Non-pigmented ciliary epithelial cell (primary cell): ENCODE results near the gene HOXB7.

ENCODE experiments used
- DNase-seq: peaks from one replicate; pipeline ENCODE4 v3.0.0-alpha.2; 2010; ENCODE audit warnings: low read depth

The HOXB7 gene

DNA sequence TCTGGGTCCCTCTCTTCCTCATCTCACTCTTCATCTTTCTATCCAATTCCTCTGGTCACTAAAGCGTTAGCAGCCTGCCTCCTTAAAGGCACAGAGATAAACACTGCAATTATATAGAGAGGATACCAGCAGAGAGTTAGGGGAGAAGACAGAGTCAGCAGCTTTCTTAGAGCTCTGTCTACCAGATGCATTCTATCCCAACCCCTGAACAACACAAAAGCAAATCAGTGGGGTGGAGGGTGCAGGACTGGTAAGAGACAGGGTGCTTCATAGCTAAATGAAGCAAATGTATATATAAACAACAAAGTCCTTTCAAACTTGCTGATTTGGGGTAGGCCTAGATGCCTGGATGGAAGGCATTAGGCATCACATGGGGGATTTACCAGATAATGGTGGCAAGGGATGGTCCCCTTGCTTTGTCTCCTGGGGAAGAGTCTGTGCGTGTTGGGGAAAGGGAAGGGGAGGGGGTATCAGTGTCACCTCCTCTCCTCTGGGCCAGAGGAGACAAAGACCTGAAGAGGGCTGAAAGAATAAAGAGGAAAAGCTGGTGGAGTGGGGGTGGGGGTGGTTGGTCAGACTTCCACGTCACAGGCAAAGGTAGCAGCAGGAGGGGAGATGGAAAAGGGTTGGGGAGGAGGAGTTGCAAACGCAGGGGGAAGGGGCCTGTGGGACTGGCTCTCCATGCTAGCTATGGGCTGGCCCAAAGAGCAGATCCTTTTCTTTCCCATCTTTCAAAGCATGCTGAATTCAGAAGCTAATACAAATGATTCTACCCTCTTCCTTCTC is 44.7 kb downstream of the HOXB7 start:
- no peak for DNase-seq

DNA sequence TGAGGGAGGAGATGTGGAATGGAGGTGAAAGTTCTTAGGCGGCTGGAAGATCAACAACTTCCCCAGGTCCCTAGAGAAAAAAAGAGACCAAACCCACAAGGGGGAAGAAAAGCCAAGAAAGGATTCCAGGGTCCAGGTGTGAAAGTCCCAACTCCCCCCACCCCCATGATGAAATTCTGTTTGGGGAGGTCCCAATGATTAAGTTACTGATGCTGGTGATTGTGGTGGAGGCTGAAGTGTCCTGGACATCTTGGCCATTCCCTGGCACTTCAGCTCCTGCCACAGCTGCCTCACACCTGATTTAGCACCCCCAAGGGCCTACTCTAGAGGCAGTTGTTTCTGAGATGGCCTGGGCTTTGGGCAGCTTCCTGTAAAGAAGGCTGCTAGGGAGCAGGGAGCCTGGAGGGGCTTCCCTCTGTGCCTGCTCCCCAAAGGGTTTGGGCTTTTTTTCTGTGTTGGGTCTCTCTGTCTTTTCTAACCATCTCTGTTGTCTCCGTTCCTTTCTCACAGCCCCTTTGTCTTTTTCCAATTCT is 45.7 kb downstream of the HOXB7 start:
- no peak for DNase-seq

DNA sequence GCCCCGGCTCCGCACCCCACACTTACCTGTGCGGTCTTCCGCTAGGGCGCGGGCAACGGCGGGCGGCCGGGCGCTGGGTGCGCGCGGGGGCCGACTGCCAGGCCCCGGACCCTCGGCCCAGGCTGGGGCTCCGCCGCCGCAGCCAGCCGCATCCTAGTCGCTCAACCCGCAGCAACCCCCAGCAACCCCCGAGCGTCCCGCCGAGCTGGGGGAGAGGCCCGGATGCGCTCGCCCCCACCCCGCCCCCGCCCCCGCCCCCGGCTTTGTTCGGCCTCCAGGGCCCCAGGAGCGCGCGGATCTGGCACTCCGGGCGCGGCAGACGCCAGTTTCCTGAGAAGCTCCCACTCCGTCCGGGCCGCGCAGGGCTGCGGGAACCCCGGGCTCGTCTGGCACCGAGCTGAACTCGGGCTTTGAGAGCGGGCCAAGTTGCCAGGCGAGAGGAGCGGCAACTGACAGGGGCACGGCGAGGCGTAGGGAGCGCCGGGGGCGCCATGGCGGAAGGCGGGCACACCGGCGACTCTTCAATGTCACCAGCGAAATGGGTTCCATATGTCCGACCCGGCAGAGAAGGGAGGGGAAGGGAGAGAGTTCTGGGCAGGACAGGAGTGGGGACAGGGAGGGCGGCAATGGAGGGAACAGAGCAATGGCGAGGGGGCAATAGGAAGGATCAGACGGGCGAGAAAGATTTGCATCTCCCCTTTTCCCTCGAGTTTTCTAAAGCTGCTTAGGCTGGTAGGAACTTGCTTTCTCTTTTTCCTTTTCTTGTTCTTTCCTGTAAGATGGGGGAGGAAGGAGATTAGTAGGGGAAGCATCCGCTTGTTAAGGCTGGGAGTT is 46.4 kb downstream of the HOXB7 start:
- DNase-seq = no peak

DNA sequence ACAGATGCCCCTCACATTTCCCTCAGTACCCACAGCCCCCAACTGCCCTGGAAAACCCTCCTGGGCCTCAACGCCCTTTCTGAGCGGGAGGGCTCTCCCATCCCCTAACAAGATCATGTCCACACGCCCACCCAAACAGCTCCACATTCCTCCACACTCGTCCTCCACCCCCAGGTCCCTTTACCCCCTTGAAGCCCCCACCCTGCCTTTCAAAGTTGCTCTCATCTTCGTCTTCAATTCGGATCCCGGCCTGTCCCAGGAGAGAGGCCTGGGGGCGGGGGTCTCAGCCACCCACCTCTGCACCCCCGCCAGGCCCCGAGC is 47.0 kb downstream of the HOXB7 start:
- no peak for DNase-seq

DNA sequence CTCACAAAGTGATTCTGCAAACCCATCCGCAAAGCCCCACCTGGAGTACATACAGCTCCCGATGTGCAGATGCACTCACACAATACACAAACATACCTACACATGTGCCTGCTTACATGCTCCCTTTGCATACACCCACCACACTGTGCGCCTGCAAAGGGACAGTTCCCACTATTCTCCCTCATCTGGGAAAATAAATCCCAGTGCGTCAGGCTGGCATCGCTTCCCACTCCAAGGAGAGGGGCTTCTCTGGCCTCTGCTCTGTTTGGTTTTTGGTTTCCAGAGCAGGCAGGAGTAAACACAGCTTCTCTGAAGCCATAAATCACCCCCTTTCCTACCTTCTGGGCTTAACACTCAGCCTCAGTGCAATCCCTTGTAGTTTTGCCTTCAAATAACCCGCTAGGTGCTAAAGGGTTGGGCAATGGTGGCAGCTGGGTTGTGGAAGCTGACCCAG is 47.4 kb downstream of the HOXB7 start:
- no peak for DNase-seq

DNA sequence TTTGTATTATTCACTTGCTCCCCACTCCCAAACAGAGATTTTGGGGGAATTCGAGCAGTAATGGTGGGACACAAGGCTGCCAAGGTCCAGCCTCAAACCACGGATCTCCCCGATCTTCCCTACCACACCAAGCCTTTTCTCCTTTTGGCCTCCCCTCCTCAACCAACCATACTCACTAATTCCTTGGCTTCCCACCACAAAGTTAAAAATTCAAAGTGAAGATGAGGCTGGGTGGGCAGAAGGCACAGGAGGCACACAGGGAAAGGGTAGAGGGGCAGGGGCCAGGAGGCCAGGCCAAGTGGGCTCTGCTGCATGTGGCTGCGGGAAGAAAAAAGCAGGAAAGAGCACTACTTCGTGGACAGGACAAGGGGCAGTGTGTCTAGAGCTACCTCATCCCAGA is 47.9 kb downstream of the HOXB7 start:
- no peak for DNase-seq

DNA sequence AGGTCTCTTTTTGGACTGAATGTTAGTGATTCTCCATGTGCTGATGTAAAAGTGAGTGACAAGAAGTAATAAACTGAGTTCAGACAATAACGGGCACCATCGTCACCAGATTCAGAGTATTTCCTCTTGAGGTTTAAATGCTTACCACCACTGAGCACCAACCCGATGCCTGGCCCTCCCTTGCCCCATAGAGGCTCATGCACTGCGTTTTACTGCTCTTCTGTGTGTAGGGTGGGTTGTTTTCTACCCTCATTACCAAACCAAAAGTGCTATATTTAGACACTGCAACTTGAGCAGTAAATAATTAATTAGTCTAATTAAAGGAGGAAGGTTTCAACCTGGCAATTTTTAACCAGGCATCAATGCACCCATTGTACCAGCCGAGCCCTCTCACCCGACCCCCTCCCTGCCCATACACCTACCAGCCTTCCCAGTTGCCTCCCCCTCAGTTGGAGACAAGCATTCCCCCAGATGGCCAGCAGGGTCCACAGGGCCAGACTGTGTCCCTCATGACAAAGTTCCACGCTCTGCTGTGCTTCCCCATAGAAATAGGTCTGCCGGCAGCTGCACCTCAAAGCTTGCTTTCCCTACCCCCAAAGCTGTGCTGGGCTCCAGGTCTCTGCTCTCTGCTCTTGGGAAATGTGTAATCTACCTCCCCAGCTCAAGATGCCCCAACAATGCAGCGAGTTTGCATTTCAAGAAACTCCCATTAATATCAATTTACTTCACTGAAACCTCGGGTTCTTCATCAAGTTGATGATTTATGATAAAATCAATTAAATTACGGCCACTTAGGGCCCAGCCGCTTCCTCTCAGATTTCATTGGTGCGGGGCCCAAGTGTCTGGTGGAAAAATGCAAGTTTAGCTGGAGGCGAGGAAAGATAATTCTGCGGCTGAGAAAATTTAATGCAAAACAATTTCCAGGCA is 48.7 kb downstream of the HOXB7 start:
- no peak for DNase-seq

DNA sequence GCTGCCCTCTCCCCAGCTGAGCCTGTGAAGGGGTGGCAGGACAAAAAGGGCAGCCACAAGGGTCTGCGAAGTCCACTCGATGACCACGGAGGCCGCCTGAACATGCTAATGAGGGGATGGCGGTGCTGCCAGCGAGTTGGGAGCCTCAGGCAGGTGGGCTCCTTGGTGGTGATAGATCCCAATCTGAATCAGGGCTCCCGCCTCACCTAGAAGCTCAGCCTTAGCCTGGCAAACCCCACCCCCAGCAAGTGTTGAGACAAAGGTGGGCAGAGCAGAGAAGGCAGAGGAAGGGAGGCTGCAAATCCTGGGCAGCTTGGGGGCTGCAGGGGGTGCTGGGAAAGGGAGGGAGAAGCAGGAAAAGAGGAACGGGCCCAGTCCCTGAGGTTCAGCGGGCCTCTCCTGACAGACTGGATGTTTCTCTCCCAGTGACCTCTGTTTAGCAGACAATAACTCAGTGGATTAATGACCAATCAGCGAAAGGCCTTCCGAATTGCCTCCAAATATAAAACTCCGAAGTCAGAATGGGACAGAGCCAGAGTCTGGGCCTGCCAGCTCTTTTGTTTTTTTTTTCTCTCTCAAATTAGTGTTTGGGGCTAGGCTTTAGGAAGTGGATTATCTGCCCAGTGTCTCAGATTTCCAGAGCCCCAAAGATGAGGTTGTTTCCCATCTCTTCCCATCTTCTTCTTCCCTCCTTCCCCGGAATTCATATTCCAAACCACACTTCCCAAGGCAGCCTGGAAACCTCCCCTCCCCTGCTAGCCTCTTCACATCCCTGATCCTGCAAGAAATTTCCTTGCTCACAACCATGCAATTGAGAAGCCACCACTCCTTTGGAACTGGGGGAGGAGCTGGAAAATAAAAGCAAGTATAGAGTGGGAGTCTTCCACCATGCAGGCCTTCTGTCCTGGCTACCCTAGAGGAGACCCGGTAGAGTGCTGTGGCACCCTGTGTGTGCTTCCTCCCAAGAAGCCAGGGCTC is 50.7 kb downstream of the HOXB7 start:
- DNase-seq = no peak

DNA sequence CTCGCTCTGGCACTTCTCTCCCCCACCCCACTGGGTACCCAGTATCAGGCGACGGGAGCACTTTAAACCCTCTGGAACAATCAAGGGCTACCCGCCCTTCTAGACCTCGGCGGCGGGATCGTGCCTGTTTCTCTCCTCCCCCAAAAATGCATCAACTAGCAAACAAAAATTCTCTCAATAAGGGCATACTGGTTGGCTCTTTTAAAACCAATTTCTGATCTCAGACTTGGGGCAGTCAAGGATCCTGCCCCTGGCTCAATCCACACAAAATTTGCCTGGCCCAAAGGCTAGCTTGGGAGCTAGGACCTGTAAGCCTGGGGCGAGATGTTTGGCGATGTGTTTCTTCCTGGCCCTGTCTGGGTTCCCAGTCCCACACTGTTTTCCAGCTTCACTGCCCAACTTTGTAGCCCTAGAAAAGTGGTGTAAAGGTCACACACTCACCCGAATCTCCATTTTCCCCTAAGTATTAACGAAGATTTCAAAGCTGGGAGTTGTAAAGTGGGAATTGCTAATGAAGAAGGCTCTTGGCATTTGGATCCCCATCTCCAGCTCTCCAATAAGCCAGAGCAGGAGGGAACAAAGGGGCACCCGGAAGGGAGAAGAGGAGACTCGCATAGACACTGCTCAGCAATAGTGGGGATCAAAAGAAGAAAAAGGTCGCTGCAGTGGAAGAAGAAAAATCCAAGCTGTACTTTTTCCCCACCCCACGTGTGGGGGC is 51.5 kb downstream of the HOXB7 start:
- DNase-seq = no peak

DNA sequence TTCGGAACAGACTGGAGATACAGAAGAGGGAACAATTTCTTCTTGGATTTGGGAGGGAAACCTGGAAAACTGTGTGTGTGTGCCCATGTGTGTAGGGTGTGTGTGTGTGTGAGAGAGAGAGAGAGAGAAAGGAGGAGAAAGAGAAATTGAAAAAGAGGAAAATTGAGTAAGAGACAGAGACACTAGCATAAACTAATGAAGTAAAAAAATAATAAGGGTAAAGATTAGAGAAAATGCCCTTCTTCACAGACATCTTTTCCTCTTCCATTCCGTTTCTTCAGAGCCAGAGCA is 52.0 kb downstream of the HOXB7 start:
- no peak for DNase-seq

DNA sequence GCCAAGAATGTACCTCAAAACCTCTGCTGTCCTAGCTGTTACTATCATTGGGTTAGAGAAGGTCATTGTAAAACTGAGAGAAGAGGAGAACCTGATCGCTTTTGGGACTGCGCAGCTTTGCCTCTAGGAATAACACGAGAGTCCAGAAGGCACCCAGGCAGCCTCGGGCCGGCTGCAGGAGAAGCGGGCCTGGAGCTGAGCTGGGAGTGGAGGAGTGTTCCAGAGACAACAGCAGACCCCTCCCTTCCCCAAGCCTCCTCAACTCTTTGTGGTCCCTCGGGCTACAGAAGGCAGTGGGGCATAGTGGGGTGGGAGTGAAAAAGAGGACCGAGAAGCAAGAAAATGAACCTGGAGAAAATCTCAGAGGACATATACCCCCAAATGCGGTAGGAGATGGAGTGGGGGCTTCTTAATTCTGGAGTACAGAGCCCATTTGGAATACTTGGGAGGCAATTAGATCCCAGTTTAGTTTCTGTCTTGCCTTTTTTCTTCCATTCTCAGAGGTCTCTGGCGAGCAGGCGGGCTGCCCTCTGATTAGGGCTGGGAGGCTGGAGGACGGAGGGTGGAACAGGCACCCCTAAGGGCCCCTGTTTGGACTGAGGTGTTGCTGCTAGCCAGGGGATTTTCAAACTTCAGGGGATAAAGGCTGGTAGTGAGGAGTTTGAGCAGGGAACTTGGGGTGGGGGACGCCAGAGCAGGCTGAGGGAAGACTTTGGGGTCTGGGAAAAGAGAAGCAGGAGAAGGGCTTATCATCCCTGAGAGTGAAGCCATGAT is 52.6 kb downstream of the HOXB7 start:
- no peak for DNase-seq
